ENCODE results near the gene POLR2F. TPM values are rescaled to one million over a fixed set of nuclear protein-coding genes. Genes with fewer than 3 reads are reported as not detected.
A peak's percentile ranks its signal among the peaks of the same experiment; 100 is the strongest.

Gene POLR2F
- total and polyA plus RNA-seq, 11 donors: 60.7 to 218 (median 78.2) TPM

GRCh38 chr22:37922191-37922590 lies 31.3 kb upstream of the POLR2F start:
- H3K36me3 ChIP-seq: peaks cover 0 to 93% (median 75%) of the 10 kb centered on the region in 9 donors
- intact Hi-C loops (cut with DNase I): no loop called here
- 88 to 95% (median 92%) methylated on average over 4 to 11 of the region's 11 CpGs for WGBS, 4 donors
- no peaks in the 10 kb centered on the region for H3K9me3 ChIP-seq
- H3K27ac ChIP-seq: peak overlapping the region in 1 of 12 donors; percentile 32
- H3K4me3 ChIP-seq: no peak overlapping the region
- H3K27me3 ChIP-seq: no peaks in the 10 kb centered on the region
- peaks cover 0 to 18% (median 2%) of the 10 kb centered on the region in 12 donors for H3K4me1 ChIP-seq
- no peak for DNase-seq
- TF ChIP-seq POLR2A (IDR thresholded peaks at IDR 0.05): no peak
- no peak for TF ChIP-seq CTCF (IDR thresholded peaks at IDR 0.05)
- ATAC-seq: no peak

- Histone ChIP-seq H3K4me1 (peaks cover 0 to 7% (median 0%) of the 10 kb centered on the region in 12 donors), H3K27ac (peak overlapping the region in 1 of 12 donors; percentile 56), H3K27me3 (no peaks in the 10 kb centered on the region), H3K36me3 (peaks cover 0 to 93% (median 76%) of the 10 kb centered on the region in 9 donors), H3K9me3 (no peaks in the 10 kb centered on the region), H3K4me3 (no peak overlapping the region)
- DNase-seq (no peak), ATAC-seq (no peak)
- WGBS, 4 donors: 88 to 96% (median 93%) methylated on average over 4 of the region's 4 CpGs
- intact Hi-C loops (cut with DNase I): no loop called here
- TF ChIP-seq POLR2A (IDR thresholded peaks at IDR 0.05) (no peak), CTCF (IDR thresholded peaks at IDR 0.05) (no peak)
Measured at GRCh38 chr22:37923927-37924326, 29.6 kb upstream of the POLR2F start.

- intact Hi-C loops (cut with DNase I): no loop called here
- WGBS, 4 donors: 90 to 92% (median 91%) methylated on average over 11 to 18 of the region's 18 CpGs
- Histone ChIP-seq H3K36me3 (peaks cover 0 to 92% (median 77%) of the 10 kb centered on the region in 9 donors), H3K27ac (peak overlapping the region in 1 of 12 donors; percentile 56), H3K27me3 (no peaks in the 10 kb centered on the region), H3K4me3 (no peak overlapping the region), H3K9me3 (no peaks in the 10 kb centered on the region), H3K4me1 (peaks cover 0 to 4% (median 0%) of the 10 kb centered on the region in 12 donors)
- DNase-seq (no peak), ATAC-seq (no peak)
- TF ChIP-seq POLR2A (IDR thresholded peaks at IDR 0.05) (no peak), CTCF (IDR thresholded peaks at IDR 0.05) (no peak)
Measured at GRCh38 chr22:37924386-37925065, 29.0 kb upstream of the POLR2F start.

- Histone ChIP-seq H3K9me3 (no peaks in the 10 kb centered on the region), H3K4me1 (peaks cover 0 to 4% (median 0%) of the 10 kb centered on the region in 12 donors), H3K27ac (peak overlapping the region in 1 of 12 donors; percentile 56), H3K4me3 (no peak overlapping the region), H3K27me3 (no peaks in the 10 kb centered on the region), H3K36me3 (peaks cover 0 to 88% (median 71%) of the 10 kb centered on the region in 9 donors)
- ATAC-seq: no peak
- no peak for DNase-seq
- intact Hi-C loops (cut with DNase I): no loop called here
- 65 to 82% (median 68%) methylated on average over 3 of the region's 3 CpGs for WGBS, 4 donors
- no peak for TF ChIP-seq CTCF (IDR thresholded peaks at IDR 0.05)
Measured at GRCh38 chr22:37925330-37925729, 28.2 kb upstream of the POLR2F start.
